GM19023 (cell line): Measurements from ENCODE around the gene MTUS2.
"Not testable (repeated sequence)": the region's sequence is repeated elsewhere in the genome, so short reads cannot be mapped to it uniquely, and the experiment has no call there.

Experiments used
- ATAC-seq: cut with Tn5 transposase; IDR thresholded peaks from one replicate; pipeline ENCODE4 v1.9.1; 2021; ENCODE audit warnings: mild to moderate bottlenecking, moderate library complexity; ENCODE audit not compliant: unreplicated experiment

Gene MTUS2

DNA sequence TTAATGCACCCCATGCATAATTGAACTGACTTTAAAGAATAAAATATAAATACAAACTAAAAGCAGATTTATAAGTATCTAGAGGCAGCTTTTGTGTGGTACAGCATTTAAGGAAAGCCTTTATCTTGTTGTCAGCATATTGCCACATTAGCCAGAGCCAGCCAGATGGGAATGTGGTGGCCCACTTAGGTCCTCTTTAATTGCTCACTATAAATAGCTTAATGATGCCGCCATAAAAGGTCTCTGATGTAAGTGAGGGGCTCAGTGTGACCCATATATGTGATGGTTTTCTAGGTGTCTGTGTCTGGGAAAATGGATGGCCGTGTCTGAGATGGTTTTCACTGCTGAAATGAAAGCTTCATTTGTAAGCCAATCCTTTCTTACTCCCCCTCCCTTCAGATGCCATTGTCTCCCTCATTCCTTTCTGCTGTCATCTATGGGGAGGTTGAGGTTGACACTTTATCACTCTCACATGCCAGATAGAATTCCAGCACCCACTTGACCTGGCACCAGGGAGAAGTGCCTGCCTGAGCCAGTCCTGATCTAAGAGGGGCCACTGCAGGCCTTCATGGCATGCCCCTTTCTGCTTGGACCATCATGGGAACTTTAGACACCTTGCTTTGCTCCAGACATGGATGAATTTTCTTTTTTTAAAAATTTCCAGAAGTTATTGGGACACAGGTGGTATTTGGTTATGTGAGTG lies 135.3 kb downstream of the MTUS2 start:
- ATAC-seq: no peak

- ATAC-seq: no peak
These were observed 137.9 kb downstream of the MTUS2 start for GRCh38 chr13:28958018-28958417.

GRCh38 chr13:28958441-28958840 lies 138.3 kb downstream of the MTUS2 start:
- no peak for ATAC-seq

GRCh38 chr13:28964052-28964451 lies 143.9 kb downstream of the MTUS2 start:
- ATAC-seq: no peak

GRCh38 chr13:28964803-28965202 lies 144.7 kb downstream of the MTUS2 start:
- ATAC-seq: no peak

- no peak for ATAC-seq
These were observed 147.1 kb downstream of the MTUS2 start for GRCh38 chr13:28967029-28967915.

DNA sequence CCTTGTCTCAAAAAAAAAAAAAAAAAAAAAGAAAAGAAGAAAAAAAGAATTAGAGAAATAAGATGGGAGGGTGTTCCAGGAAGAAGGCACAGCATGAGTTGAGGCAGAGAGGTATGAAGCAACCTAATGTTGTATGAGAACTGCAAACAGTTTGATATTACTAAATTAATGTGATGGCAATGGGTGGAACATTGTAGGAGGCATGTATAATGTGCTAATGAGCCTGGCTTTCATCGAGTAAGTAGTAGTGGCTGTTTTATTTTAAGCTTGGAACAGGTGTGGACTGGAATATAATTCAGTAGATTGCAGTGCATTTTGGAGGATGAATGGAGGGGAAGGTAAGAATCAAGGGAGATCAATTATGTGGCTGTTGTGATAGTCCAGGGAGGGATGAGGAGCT lies 156.1 kb downstream of the MTUS2 start:
- ATAC-seq: no peak

DNA sequence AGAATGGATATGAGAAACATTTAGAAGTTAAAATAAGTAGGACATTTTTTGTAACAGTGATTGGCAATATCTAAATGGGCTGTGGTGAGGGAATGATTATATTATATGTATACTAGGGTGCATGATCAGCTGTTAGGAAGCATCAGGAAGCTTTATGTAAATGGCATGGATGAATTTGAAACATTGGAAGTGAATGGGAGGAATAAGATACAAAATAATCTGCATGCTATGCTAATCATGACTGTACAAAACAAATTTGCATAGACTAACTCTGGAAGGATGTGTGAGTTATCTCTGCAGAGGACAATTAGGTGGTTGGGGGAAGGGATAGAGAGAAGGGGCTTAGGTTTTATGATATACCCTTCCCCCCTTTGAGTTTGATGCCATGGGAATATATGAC lies 156.5 kb downstream of the MTUS2 start:
- ATAC-seq: no peak

DNA sequence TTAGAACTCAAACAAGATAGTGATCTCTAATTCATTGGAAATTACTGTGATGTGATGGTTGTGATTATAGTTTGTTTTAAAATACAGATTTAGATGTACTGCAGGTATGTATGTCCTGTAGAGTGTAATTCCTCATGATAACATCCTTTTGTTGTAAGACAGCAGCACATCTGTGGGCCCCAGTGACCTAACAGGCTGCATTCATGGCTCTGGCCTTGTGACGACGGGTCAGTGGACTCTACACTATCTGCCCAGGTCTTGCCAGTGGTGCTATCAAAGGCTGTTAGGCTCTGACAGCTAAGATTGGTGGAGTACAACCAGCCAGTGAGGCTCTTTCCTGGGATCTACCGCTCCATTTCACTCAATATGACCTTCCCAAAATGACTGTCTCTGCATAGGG lies 158.4 kb downstream of the MTUS2 start:
- ATAC-seq: no peak

- ATAC-seq: no peak
These were observed 161.4 kb downstream of the MTUS2 start for GRCh38 chr13:28981530-28981929.

DNA sequence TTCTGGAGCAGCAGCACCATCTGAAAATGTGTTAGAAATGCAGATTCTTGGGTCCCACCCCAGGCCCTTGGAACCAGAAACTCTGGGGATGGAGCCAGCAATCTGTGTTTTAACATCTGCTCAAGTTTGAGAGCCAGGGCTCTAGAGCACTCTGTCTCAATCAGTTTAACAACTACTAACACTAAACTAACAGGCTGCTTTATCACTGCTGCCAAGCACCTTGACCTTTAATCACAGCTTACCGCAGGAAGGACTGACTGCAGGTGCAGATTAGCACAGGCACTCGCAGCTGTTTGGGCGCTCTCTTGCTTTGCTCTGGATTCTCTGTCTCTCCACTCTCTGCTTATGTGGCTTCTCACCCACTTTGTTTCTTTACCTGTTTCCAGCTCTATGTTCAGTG lies 163.5 kb downstream of the MTUS2 start:
- no peak for ATAC-seq

DNA sequence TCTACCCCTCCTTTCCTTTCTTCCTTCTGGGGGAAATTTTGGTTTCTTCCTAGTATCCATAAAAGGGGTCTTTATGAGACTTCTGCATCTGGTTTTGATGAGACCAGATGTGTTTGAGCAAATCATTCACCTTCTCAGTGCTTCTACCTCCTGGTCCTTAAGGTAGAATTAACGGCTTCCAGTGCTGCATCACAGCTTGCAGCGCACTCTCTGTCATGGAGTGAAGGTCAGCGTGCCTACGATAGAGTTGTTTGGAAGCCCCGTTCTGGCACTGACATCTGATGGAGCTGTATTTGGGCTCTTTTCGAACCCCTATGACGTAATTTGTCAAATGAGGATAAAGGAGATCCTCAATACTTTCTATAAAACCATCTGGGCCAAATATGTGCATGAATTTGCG lies 164.2 kb downstream of the MTUS2 start:
- ATAC-seq: no peak

DNA sequence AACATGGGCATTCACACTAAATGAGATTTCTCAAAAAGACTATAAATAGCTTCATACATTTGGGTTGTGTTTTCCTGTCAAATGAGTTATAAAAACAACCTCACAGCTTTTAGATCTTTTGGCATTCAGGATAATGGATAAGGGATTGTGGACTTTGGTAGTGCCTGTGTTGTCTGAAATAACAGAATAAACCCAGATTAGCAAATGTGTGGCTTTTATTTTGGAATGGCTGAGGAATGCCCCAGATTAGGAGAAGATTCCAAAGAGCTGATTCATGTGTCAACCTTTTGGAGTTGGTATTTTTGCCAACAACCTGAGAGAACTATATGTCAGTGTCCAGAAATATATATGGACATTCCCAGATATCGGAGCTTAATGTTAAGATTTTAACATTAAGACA lies 164.7 kb downstream of the MTUS2 start:
- no peak for ATAC-seq

GRCh38 chr13:28990378-28990777 lies 170.2 kb downstream of the MTUS2 start:
- ATAC-seq: not testable (repeated sequence)

- ATAC-seq: no peak
These were observed 171.6 kb downstream of the MTUS2 start for GRCh38 chr13:28991764-28992163.

DNA sequence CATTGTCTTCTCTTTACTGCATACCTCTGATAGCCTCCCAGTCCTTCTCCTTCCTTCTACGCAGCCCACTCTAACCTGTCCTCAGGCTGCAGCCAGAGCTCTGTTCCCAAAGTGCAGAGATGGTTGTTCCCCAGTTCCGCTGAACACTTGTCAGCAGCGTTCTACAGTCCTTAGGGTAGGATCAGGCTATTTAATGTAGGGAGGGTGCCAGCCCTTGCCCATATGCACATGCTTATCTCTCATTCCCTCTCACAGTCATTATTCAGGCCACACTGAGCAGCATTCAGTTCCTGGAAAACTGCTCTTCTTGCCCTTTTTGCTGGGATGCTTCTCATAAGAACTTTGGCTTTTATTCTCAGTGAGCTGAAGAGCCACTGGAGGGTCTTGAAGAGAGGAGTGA lies 180.7 kb downstream of the MTUS2 start:
- ATAC-seq: no peak

- ATAC-seq: no peak
These were observed 185.1 kb downstream of the MTUS2 start for GRCh38 chr13:29005035-29005762.

GRCh38 chr13:29005763-29006120 lies 185.6 kb downstream of the MTUS2 start:
- ATAC-seq: no peak

DNA sequence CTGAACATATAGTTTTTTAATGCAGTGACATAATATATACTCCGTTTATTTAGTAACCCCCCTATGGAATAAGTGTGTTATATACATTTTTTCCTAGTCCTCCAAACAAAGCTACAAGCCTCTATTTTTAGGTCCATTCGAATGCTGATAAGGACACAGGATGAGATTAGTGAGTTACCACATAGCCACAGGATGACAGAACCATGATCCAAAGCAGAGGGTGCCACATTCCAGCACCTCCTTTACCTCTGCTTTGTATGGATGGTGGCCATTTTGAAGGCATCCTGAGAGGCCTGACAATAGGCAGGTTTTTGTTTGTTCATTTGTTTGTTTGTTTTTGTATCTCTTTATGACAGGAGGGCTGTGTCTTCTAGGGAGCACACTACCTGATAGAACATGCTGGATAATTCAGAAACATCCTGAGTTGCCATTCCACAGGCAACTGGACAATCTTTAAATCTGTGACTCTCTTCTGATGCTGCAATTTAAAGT lies 186.3 kb downstream of the MTUS2 start:
- ATAC-seq: no peak

DNA sequence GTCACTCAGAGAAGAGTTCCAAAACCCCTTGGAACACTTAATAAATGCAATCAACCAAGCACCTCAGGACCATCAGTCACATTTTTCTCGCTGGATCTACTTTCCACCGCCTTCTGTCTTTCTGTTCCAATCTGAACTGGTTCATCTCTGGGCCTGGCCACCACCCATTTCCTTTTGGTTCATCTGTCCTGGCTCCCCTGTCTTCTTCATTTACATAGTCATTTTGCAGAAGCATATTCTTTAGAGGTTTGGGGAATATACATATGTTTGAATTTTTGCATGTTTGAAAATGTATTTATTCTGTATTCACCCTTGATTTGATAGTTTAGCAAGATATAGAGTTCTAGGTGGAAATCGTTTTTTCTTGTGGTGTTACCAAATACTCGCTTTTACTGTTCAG lies 188.2 kb downstream of the MTUS2 start:
- no peak for ATAC-seq

- no peak for ATAC-seq
These were observed 200.2 kb downstream of the MTUS2 start for GRCh38 chr13:29020314-29020713.

GRCh38 chr13:29021311-29021710 lies 201.2 kb downstream of the MTUS2 start:
- ATAC-seq: no peak
